ENCODE measurements around the gene HLCS.

HLCS gene

GRCh38 chr21:36891121-36891520 is 75.3 kb downstream of the HLCS start:
- Histone ChIP-seq H3K36me3 (replicated peaks in 1 of 2; ENCODE audit: control insufficient read depth in 2 of 2, insufficient read depth in 2 of 2, low read length in 2 of 2) (peaks cover 2 to 21% of the 10 kb centered on the region in 2 donors), H3K4ac (ENCODE audit: low read length) (no peak overlapping the region), H3K79me1 (ENCODE audit: low read depth, low read length) (no peaks in the 10 kb centered on the region), H3K27me3 (ENCODE audit: control insufficient read depth in 3 of 3, insufficient read depth in 3 of 3, low read depth in 1 of 3, low read length in 3 of 3) (no peaks in the 10 kb centered on the region), H2BK12ac (ENCODE audit: low read length) (no peak overlapping the region), H2AFZ (ENCODE audit: low read length) (no peak overlapping the region), H3K9me3 (replicated peaks in 1 of 2; ENCODE audit: control insufficient read depth in 2 of 2, insufficient read depth in 1 of 2, low read depth in 1 of 2, low read length in 2 of 2) (peaks cover 0 to 2% of the 10 kb centered on the region in 2 donors), H3K27ac (replicated peaks; ENCODE audit: low read length) (no peak overlapping the region), H2AK5ac (ENCODE audit: low read depth, low read length) (no peak overlapping the region), H3K4me1 (ENCODE audit: control insufficient read depth in 2 of 2, insufficient read depth in 1 of 2, low read depth in 1 of 2, low read length in 2 of 2) (peaks cover 3 to 11% of the 10 kb centered on the region in 2 donors), H4K8ac (ENCODE audit: low read depth, low read length) (no peak overlapping the region), H3K4me3 (ENCODE audit: low read length in 2 of 2) (no peak overlapping the region), H2BK15ac (ENCODE audit: low read length) (no peak overlapping the region), H3K18ac (ENCODE audit: low read length) (no peak overlapping the region), H4K91ac (ENCODE audit: low read depth, low read length, poor library complexity) (no peak overlapping the region), H3K23ac (ENCODE audit: low read depth, low read length, poor library complexity) (no peak overlapping the region), H3K4me2 (ENCODE audit: insufficient read depth, low read length, poor library complexity, severe bottlenecking) (no peak overlapping the region), H2BK5ac (ENCODE audit: low read length) (no peak overlapping the region), H2BK120ac (ENCODE audit: low read depth, low read length) (no peak overlapping the region), H3K9ac (ENCODE audit: low read depth, low read length, poor library complexity) (no peak overlapping the region), H3K14ac (ENCODE audit: low read length) (no peak overlapping the region)
- no peak for DNase-seq (ENCODE audit: low spot score)
- no CpG with 5 or more reads among the region's 5 CpGs for WGBS, 2 donors (ENCODE audit: extremely low coverage in 2 of 2, insufficient read length in 2 of 2, insufficient replicate concordance in 1 of 2)

- Histone ChIP-seq H3K4ac (ENCODE audit: low read length) (no peak overlapping the region), H3K14ac (ENCODE audit: low read length) (no peak overlapping the region), H3K23ac (ENCODE audit: low read depth, low read length, poor library complexity) (no peak overlapping the region), H3K27me3 (ENCODE audit: control insufficient read depth in 3 of 3, insufficient read depth in 3 of 3, low read depth in 1 of 3, low read length in 3 of 3) (no peaks in the 10 kb centered on the region), H3K27ac (replicated peaks; ENCODE audit: low read length) (no peak overlapping the region), H3K9ac (ENCODE audit: low read depth, low read length, poor library complexity) (no peak overlapping the region), H4K8ac (ENCODE audit: low read depth, low read length) (no peak overlapping the region), H2AFZ (ENCODE audit: low read length) (no peak overlapping the region), H4K91ac (ENCODE audit: low read depth, low read length, poor library complexity) (no peak overlapping the region), H3K36me3 (replicated peaks in 1 of 2; ENCODE audit: control insufficient read depth in 2 of 2, insufficient read depth in 2 of 2, low read length in 2 of 2) (peaks cover 2 to 14% of the 10 kb centered on the region in 2 donors), H3K4me2 (ENCODE audit: insufficient read depth, low read length, poor library complexity, severe bottlenecking) (no peak overlapping the region), H2AK5ac (ENCODE audit: low read depth, low read length) (no peak overlapping the region), H2BK15ac (ENCODE audit: low read length) (no peak overlapping the region), H2BK120ac (ENCODE audit: low read depth, low read length) (no peak overlapping the region), H3K4me1 (ENCODE audit: control insufficient read depth in 2 of 2, insufficient read depth in 1 of 2, low read depth in 1 of 2, low read length in 2 of 2) (peaks cover 3 to 11% of the 10 kb centered on the region in 2 donors), H3K9me3 (replicated peaks in 1 of 2; ENCODE audit: control insufficient read depth in 2 of 2, insufficient read depth in 1 of 2, low read depth in 1 of 2, low read length in 2 of 2) (peaks cover 0 to 4% of the 10 kb centered on the region in 2 donors), H3K79me1 (ENCODE audit: low read depth, low read length) (no peaks in the 10 kb centered on the region), H2BK12ac (ENCODE audit: low read length) (no peak overlapping the region), H2BK5ac (ENCODE audit: low read length) (no peak overlapping the region), H3K4me3 (ENCODE audit: low read length in 2 of 2) (no peak overlapping the region), H3K18ac (ENCODE audit: low read length) (no peak overlapping the region)
- WGBS, 2 donors (ENCODE audit: extremely low coverage in 2 of 2, insufficient read length in 2 of 2, insufficient replicate concordance in 1 of 2) = no CpG with 5 or more reads among the region's 8 CpGs
- no peak for DNase-seq (ENCODE audit: low spot score)
Observed at GRCh38 chr21:36890086-36890485, 76.4 kb downstream of the HLCS start.

GRCh38 chr21:36889401-36889800 is 77.1 kb downstream of the HLCS start:
- no peak overlapping the region for H3K4me2 ChIP-seq (ENCODE audit: insufficient read depth, low read length, poor library complexity, severe bottlenecking)
- H3K9ac ChIP-seq (ENCODE audit: low read depth, low read length, poor library complexity) = no peak overlapping the region
- H3K4me3 ChIP-seq (ENCODE audit: low read length in 2 of 2) = no peak overlapping the region
- no peak overlapping the region for H2BK5ac ChIP-seq (ENCODE audit: low read length)
- H2AFZ ChIP-seq (ENCODE audit: low read length) = no peak overlapping the region
- H3K27ac ChIP-seq (replicated peaks; ENCODE audit: low read length) = no peak overlapping the region
- H2BK12ac ChIP-seq (ENCODE audit: low read length) = no peak overlapping the region
- no peaks in the 10 kb centered on the region for H3K79me1 ChIP-seq (ENCODE audit: low read depth, low read length)
- H3K36me3 ChIP-seq (replicated peaks in 1 of 2; ENCODE audit: control insufficient read depth in 2 of 2, insufficient read depth in 2 of 2, low read length in 2 of 2) = peaks cover 2 to 12% of the 10 kb centered on the region in 2 donors
- H3K27me3 ChIP-seq (ENCODE audit: control insufficient read depth in 3 of 3, insufficient read depth in 3 of 3, low read depth in 1 of 3, low read length in 3 of 3) = no peaks in the 10 kb centered on the region
- no peak overlapping the region for H3K4ac ChIP-seq (ENCODE audit: low read length)
- H3K4me1 ChIP-seq (ENCODE audit: control insufficient read depth in 2 of 2, insufficient read depth in 1 of 2, low read depth in 1 of 2, low read length in 2 of 2) = peaks cover 3 to 11% of the 10 kb centered on the region in 2 donors
- no peak overlapping the region for H3K18ac ChIP-seq (ENCODE audit: low read length)
- peaks cover 0 to 9% of the 10 kb centered on the region in 2 donors for H3K9me3 ChIP-seq (replicated peaks in 1 of 2; ENCODE audit: control insufficient read depth in 2 of 2, insufficient read depth in 1 of 2, low read depth in 1 of 2, low read length in 2 of 2)
- no peak overlapping the region for H2BK120ac ChIP-seq (ENCODE audit: low read depth, low read length)
- no peak overlapping the region for H2AK5ac ChIP-seq (ENCODE audit: low read depth, low read length)
- H4K8ac ChIP-seq (ENCODE audit: low read depth, low read length) = no peak overlapping the region
- H3K23ac ChIP-seq (ENCODE audit: low read depth, low read length, poor library complexity) = no peak overlapping the region
- WGBS, 2 donors (ENCODE audit: extremely low coverage in 2 of 2, insufficient read length in 2 of 2, insufficient replicate concordance in 1 of 2) = no CpG with 5 or more reads among the region's 2 CpGs
- DNase-seq (ENCODE audit: low spot score) = no peak
- H3K14ac ChIP-seq (ENCODE audit: low read length) = no peak overlapping the region
- no peak overlapping the region for H4K91ac ChIP-seq (ENCODE audit: low read depth, low read length, poor library complexity)
- H2BK15ac ChIP-seq (ENCODE audit: low read length) = no peak overlapping the region

GRCh38 chr21:36888466-36888865 is 78.0 kb downstream of the HLCS start:
- no peak for DNase-seq (ENCODE audit: low spot score)
- Histone ChIP-seq H3K9ac (ENCODE audit: low read depth, low read length, poor library complexity) (no peak overlapping the region), H2AK5ac (ENCODE audit: low read depth, low read length) (no peak overlapping the region), H2BK12ac (ENCODE audit: low read length) (no peak overlapping the region), H3K23ac (ENCODE audit: low read depth, low read length, poor library complexity) (no peak overlapping the region), H3K79me1 (ENCODE audit: low read depth, low read length) (no peaks in the 10 kb centered on the region), H3K4ac (ENCODE audit: low read length) (no peak overlapping the region), H2BK5ac (ENCODE audit: low read length) (no peak overlapping the region), H2BK120ac (ENCODE audit: low read depth, low read length) (no peak overlapping the region), H3K27me3 (ENCODE audit: control insufficient read depth in 3 of 3, insufficient read depth in 3 of 3, low read depth in 1 of 3, low read length in 3 of 3) (no peaks in the 10 kb centered on the region), H3K27ac (replicated peaks; ENCODE audit: low read length) (no peak overlapping the region), H3K4me2 (ENCODE audit: insufficient read depth, low read length, poor library complexity, severe bottlenecking) (no peak overlapping the region), H3K36me3 (replicated peaks in 1 of 2; ENCODE audit: control insufficient read depth in 2 of 2, insufficient read depth in 2 of 2, low read length in 2 of 2) (peaks cover 2 to 12% of the 10 kb centered on the region in 2 donors), H2AFZ (ENCODE audit: low read length) (no peak overlapping the region), H4K91ac (ENCODE audit: low read depth, low read length, poor library complexity) (no peak overlapping the region), H3K9me3 (replicated peaks in 1 of 2; ENCODE audit: control insufficient read depth in 2 of 2, insufficient read depth in 1 of 2, low read depth in 1 of 2, low read length in 2 of 2) (peaks cover 3 to 16% of the 10 kb centered on the region in 2 donors), H2BK15ac (ENCODE audit: low read length) (peak overlapping the region; percentile 18), H3K14ac (ENCODE audit: low read length) (no peak overlapping the region), H3K4me3 (ENCODE audit: low read length in 2 of 2) (no peak overlapping the region), H4K8ac (ENCODE audit: low read depth, low read length) (no peak overlapping the region), H3K18ac (ENCODE audit: low read length) (peak overlapping the region; percentile 76), H3K4me1 (ENCODE audit: control insufficient read depth in 2 of 2, insufficient read depth in 1 of 2, low read depth in 1 of 2, low read length in 2 of 2) (peaks cover 3 to 11% of the 10 kb centered on the region in 2 donors)
- no CpG with 5 or more reads among the region's 5 CpGs for WGBS, 2 donors (ENCODE audit: extremely low coverage in 2 of 2, insufficient read length in 2 of 2, insufficient replicate concordance in 1 of 2)

Measured in neuronal stem cell (in vitro differentiated cells).